Liver (tissue), 9 donors: Measurements from ENCODE around the gene IL17REL. TPM values are rescaled to one million over a fixed set of nuclear protein-coding genes. Genes with fewer than 3 reads are reported as not detected.

ENCODE experiments used
- DNase-seq: peaks from one replicate; pipeline ENCODE4 v3.0.0-alpha.2; 2017; ENCODE audit warnings: low spot score
- H3K27ac ChIP-seq, 2 donors: one replicate each; pipeline ENCODE4 v1.7.0; 2013; ENCODE audit warnings: inconsistent platforms in 2 of 2, low read length in 2 of 2, control low read depth in 1 of 2, low read depth in 1 of 2, mild to moderate bottlenecking in 1 of 2
- H3K27me3 ChIP-seq, 4 donors: one replicate each; pipeline versions ENCODE4 v1.6.1 to v1.7.0; 2013; ENCODE audit warnings: low read length in 3 of 4, inconsistent platforms in 1 of 4, mild to moderate bottlenecking in 1 of 4, moderate library complexity in 1 of 4; ENCODE audit not compliant: control insufficient read depth in 4 of 4, insufficient read depth in 4 of 4
- H3K36me3 ChIP-seq, 4 donors: one replicate each; pipeline versions ENCODE4 v1.6.1 to v1.7.0; 2013; ENCODE audit warnings: low read length in 3 of 4, mild to moderate bottlenecking in 3 of 4, low read depth in 1 of 4, moderate library complexity in 1 of 4; ENCODE audit not compliant: control insufficient read depth in 4 of 4, insufficient read depth in 3 of 4
- H3K4me1 ChIP-seq, 4 donors: one replicate each; pipeline versions ENCODE4 v1.6.1 to v1.7.0; 2013; ENCODE audit warnings: low read length in 3 of 4, mild to moderate bottlenecking in 3 of 4, moderate library complexity in 1 of 4; ENCODE audit not compliant: control insufficient read depth in 4 of 4, insufficient read depth in 4 of 4
- H3K4me3 ChIP-seq, 3 donors: one replicate each; pipeline versions ENCODE4 v1.6.1 to v1.7.0; 2013; ENCODE audit warnings: low read length in 3 of 3, control low read depth in 1 of 3, low read depth in 1 of 3, mild to moderate bottlenecking in 1 of 3
- H3K9ac ChIP-seq, 2 donors: one replicate each; pipeline ENCODE4 v1.7.0; 2013; ENCODE audit warnings: low read length in 2 of 2, mild to moderate bottlenecking in 2 of 2, moderate library complexity in 2 of 2, control low read depth in 1 of 2, low read depth in 1 of 2
- H3K9me3 ChIP-seq, 4 donors: one replicate each; pipeline versions ENCODE4 v1.6.1 to v1.7.0; 2013; ENCODE audit warnings: low read length in 3 of 4; ENCODE audit not compliant: control insufficient read depth in 4 of 4
- EGR1 ChIP-seq, 2 donors: IDR thresholded peaks; 2 replicates each; pipeline ENCODE4 v1.6.1; 2016 to 2018; ENCODE audit warnings: antibody characterized with exemption in 2 of 2, low read depth in 2 of 2
- FOXA1 ChIP-seq: IDR thresholded peaks from 2 replicates; pipeline ENCODE4 v1.6.1; 2016; ENCODE audit warnings: antibody characterized with exemption
- FOXA2 ChIP-seq: IDR thresholded peaks from 2 replicates; pipeline ENCODE4 v1.6.1; 2016; ENCODE audit warnings: antibody characterized with exemption
- GABPA ChIP-seq, 2 donors: IDR thresholded peaks in 1 of 2; conservative IDR thresholded peaks in 1 of 2; 2 replicates each; pipeline ENCODE4 v1.6.1; 2016; ENCODE audit warnings: antibody characterized with exemption in 2 of 2, mild to moderate bottlenecking in 1 of 2, moderate library complexity in 1 of 2
- HNF4A ChIP-seq, 2 donors: conservative IDR thresholded peaks; 2 replicates each; pipeline ENCODE4 v1.6.1; 2016; ENCODE audit warnings: antibody characterized with exemption in 2 of 2, mild to moderate bottlenecking in 2 of 2
- HNF4G ChIP-seq: IDR thresholded peaks from 2 replicates; pipeline ENCODE4 v1.6.1; 2016; ENCODE audit warnings: antibody characterized with exemption
- JUND ChIP-seq, 2 donors: IDR thresholded peaks; 2 replicates each; pipeline ENCODE4 v1.6.1; 2016; ENCODE audit warnings: antibody characterized with exemption in 2 of 2
- NR2F2 ChIP-seq: IDR thresholded peaks from 2 replicates; pipeline ENCODE4 v1.6.1; 2016; ENCODE audit warnings: antibody characterized with exemption
- RAD21 ChIP-seq, 2 donors: IDR thresholded peaks; 2 replicates each; pipeline ENCODE4 v1.6.1; 2016; ENCODE audit warnings: antibody characterized with exemption in 2 of 2, mild to moderate bottlenecking in 2 of 2
- SP1 ChIP-seq: IDR thresholded peaks from 2 replicates; pipeline ENCODE4 v1.6.1; 2018; ENCODE audit warnings: antibody characterized with exemption, mild to moderate bottlenecking
- YY1 ChIP-seq: IDR thresholded peaks from 2 replicates; pipeline ENCODE4 v1.6.1; 2016; ENCODE audit warnings: antibody characterized with exemption, mild to moderate bottlenecking
- WGBS: extraction: QIAGEN DNeasy Blood & Tissue Kit; methylation state at CpG from one replicate; pipeline ENCODE4 v1.1.7; 2013; 5-methylcytosine and 5-hydroxymethylcytosine counted together
- polyA plus RNA-seq, 2 donors: library from polyadenylated mRNA; stranded (reverse) in 1 of 2; unstranded in 1 of 2; fragments of 200-250 nt in 1 of 2; fragments of >200 nt in 1 of 2; fragmentation: Nextera tagmentation in 1 of 2; extraction: Ambion mirVana in 1 of 2; gene quantifications; one replicate each; pipeline versions ENCODE4 v1.2.1 to v1.2.3, GENCODE V29; 2013 to 2015
- total RNA-seq, 2 donors: library from RNA; depleted of rRNA; stranded (reverse); fragments of >200 nt; gene quantifications; one replicate each; pipeline ENCODE4 v1.2.3, GENCODE V29; 2014
- TF ChIP-seq, protein P1 (sequence below): IDR thresholded peaks from 2 replicates; pipeline ENCODE4 v1.6.1; 2016; ENCODE audit warnings: antibody characterized with exemption, mild to moderate bottlenecking
- TF ChIP-seq, protein P2 (sequence below): IDR thresholded peaks from 2 replicates; pipeline ENCODE4 v1.6.1; 2016; ENCODE audit warnings: antibody characterized with exemption
- TF ChIP-seq, protein P3 (sequence below): IDR thresholded peaks from 2 replicates; pipeline ENCODE4 v1.6.1; 2016; ENCODE audit warnings: antibody characterized with exemption
- donor health status: healthy.
- donor health status: healthy.
- donor health status: healthy.
- donor health status: healthy.
- donor health status: healthy.

The IL17REL gene
- total and polyA plus RNA-seq, 4 donors = under 0.01 TPM; not detected in 3

DNA sequence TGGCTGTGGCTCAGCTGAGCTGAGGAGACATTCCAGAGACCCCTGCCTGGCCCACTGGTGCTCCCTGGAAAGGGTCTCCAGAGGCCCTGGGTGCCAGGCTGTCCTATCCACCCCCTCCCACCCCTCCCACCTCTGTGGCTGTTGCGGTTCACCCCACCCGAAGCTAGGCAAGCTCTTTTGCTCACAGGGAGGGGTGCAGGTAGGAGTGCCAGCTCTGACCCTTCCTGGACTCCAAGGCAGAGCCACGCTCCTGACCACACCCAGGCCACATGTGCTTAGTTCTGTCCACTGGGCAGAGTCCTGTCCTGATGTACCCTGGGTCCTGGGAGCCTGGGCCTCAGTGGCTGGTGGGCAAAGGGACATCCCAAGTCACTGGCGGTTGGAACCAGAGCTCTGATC is 16.4 kb downstream of the IL17REL start:
- Histone ChIP-seq H3K9me3 (peaks cover 0 to 3% (median 1%) of the 10 kb centered on the region in 4 donors), H3K9ac (no peak overlapping the region), H3K27me3 (no peaks in the 10 kb centered on the region), H3K27ac (no peak overlapping the region), H3K36me3 (no peaks in the 10 kb centered on the region), H3K4me3 (no peak overlapping the region), H3K4me1 (peaks cover 0 to 6% (median 3%) of the 10 kb centered on the region in 4 donors)
- 75% methylated on average over 4 of the region's 4 CpGs for WGBS
- no peak for DNase-seq
- TF ChIP-seq JUND (IDR thresholded peaks at IDR 0.05) (no peak), FOXA1 (no peak), RAD21 (IDR thresholded peaks at IDR 0.05) (no peak), EGR1 (IDR thresholded peaks at IDR 0.05; ENCODE audit: low read depth in 2 of 2) (no peak), SP1 (no peak)
- TF ChIP-seq, protein P1, sequence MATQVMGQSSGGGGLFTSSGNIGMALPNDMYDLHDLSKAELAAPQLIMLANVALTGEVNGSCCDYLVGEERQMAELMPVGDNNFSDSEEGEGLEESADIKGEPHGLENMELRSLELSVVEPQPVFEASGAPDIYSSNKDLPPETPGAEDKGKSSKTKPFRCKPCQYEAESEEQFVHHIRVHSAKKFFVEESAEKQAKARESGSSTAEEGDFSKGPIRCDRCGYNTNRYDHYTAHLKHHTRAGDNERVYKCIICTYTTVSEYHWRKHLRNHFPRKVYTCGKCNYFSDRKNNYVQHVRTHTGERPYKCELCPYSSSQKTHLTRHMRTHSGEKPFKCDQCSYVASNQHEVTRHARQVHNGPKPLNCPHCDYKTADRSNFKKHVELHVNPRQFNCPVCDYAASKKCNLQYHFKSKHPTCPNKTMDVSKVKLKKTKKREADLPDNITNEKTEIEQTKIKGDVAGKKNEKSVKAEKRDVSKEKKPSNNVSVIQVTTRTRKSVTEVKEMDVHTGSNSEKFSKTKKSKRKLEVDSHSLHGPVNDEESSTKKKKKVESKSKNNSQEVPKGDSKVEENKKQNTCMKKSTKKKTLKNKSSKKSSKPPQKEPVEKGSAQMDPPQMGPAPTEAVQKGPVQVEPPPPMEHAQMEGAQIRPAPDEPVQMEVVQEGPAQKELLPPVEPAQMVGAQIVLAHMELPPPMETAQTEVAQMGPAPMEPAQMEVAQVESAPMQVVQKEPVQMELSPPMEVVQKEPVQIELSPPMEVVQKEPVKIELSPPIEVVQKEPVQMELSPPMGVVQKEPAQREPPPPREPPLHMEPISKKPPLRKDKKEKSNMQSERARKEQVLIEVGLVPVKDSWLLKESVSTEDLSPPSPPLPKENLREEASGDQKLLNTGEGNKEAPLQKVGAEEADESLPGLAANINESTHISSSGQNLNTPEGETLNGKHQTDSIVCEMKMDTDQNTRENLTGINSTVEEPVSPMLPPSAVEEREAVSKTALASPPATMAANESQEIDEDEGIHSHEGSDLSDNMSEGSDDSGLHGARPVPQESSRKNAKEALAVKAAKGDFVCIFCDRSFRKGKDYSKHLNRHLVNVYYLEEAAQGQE = no peak

DNA sequence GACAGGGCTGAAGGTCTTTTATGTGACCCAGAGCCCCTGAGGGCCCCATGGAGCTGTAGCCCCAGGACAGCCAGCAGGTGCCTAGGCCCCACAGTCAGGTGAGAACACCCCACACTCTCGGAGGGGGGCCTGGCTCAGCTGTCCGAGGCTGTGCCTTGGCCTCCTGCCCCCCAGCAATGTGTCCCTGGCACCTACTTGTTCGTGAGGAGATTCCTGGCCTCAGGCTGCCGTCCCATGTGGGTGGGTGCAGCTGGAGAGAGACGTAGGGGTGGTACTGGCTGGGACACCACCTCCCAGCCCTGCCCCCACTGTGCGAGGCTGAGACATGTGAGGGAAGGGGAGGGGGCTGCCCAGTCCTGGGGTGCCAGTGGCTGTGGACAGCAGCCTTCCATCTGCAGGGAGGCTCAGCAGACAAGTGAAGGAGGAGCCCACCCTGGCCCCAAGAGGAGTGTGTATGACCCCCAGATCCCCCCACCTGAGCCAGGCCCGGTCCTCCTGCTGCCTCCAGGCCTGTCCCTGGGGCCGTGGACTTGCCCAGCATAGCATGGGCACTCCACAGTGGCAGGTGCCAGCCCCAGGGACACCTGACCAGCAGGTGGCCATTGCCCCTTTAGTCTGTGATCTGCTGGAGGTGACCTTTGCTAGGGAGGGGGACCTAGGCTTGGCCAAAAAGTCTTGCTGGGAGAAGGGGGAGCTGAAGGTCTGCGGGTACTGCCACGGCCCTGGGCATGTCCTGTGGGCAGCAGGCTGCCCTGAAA is 17.0 kb downstream of the IL17REL start:
- Histone ChIP-seq H3K27me3 (no peaks in the 10 kb centered on the region), H3K27ac (no peak overlapping the region), H3K9me3 (peaks cover 0 to 7% (median 2%) of the 10 kb centered on the region in 4 donors), H3K4me1 (peaks cover 0 to 6% (median 3%) of the 10 kb centered on the region in 4 donors), H3K9ac (no peak overlapping the region), H3K36me3 (no peaks in the 10 kb centered on the region), H3K4me3 (no peak overlapping the region)
- WGBS = 92% methylated on average over 10 of the region's 10 CpGs
- no peak for DNase-seq
- no peak for TF ChIP-seq FOXA2
- TF ChIP-seq RAD21 (IDR thresholded peaks at IDR 0.05) = no peak
- TF ChIP-seq JUND (IDR thresholded peaks at IDR 0.05) = no peak
- no peak for TF ChIP-seq YY1
- TF ChIP-seq NR2F2 = no peak
- no peak for TF ChIP-seq HNF4A (conservative IDR thresholded peaks at IDR 0.05)
- no peak for TF ChIP-seq GABPA (IDR thresholded peaks at IDR 0.05 in 1 of 2, conservative IDR thresholded peaks at IDR 0.05 in 1 of 2)
- TF ChIP-seq SP1 = no peak
- TF ChIP-seq HNF4G = no peak
- TF ChIP-seq, protein P2, sequence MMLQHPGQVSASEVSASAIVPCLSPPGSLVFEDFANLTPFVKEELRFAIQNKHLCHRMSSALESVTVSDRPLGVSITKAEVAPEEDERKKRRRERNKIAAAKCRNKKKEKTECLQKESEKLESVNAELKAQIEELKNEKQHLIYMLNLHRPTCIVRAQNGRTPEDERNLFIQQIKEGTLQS = no peak
- TF ChIP-seq, protein P3, sequence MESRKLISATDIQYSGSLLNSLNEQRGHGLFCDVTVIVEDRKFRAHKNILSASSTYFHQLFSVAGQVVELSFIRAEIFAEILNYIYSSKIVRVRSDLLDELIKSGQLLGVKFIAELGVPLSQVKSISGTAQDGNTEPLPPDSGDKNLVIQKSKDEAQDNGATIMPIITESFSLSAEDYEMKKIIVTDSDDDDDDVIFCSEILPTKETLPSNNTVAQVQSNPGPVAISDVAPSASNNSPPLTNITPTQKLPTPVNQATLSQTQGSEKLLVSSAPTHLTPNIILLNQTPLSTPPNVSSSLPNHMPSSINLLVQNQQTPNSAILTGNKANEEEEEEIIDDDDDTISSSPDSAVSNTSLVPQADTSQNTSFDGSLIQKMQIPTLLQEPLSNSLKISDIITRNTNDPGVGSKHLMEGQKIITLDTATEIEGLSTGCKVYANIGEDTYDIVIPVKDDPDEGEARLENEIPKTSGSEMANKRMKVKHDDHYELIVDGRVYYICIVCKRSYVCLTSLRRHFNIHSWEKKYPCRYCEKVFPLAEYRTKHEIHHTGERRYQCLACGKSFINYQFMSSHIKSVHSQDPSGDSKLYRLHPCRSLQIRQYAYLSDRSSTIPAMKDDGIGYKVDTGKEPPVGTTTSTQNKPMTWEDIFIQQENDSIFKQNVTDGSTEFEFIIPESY = no peak
